ENCODE measurements around the gene MRPS7. TPM values are rescaled to one million over a fixed set of nuclear protein-coding genes. Genes with fewer than 3 reads are reported as not detected.

Gene MRPS7
- total RNA-seq, 1 experiment from 2014 or later = 51.3 TPM

GRCh38 chr17:75260641-75261335, 891 bp upstream of the MRPS7 start:
- Histone ChIP-seq H3K9me2 (ENCODE audit: insufficient read depth) (no peaks in the 10 kb centered on the region), H3K27ac (peak overlapping the region; percentile 88), H3K36me3 (ENCODE audit: low read depth) (0 out of 2 replicates have a peak, but pooled peaks cover under 1% of the 10 kb centered on the region), H3K4me3 (peak overlapping the region; percentile 86), H3K79me2 (ENCODE audit: low read depth) (peaks cover 58% of the 10 kb centered on the region), H3K27me3 (ENCODE audit: insufficient read depth, low read depth) (no peaks in the 10 kb centered on the region), H3K9me3 (ENCODE audit: insufficient read depth, low read depth) (no peaks in the 10 kb centered on the region), H3K4me2 (peak overlapping the region; percentile 99), H4K20me1 (ENCODE audit: insufficient read depth) (peaks cover 12% of the 10 kb centered on the region; the same call in 1 of the 2 replicates), H3K4me1 (replicated peaks; ENCODE audit: insufficient read depth) (peaks cover 21% of the 10 kb centered on the region), H3F3A (ENCODE audit: insufficient read depth, low read depth) (peaks cover 5% of the 10 kb centered on the region; the same call in 1 of the 2 replicates), H2AFZ (peak overlapping the region; percentile 85)
- TF ChIP-seq CTCF (conservative IDR thresholded peaks at IDR 0.05) (no peak), EZH2 (IDR thresholded peaks at IDR 0.05; ENCODE audit: low read depth) (no peak)
- POLR2A ChIA-PET (ENCODE audit: unreplicated experiment) = interaction anchor here (0.6 to 0.7 kb wide), 4 partner anchors 11 to 201 kb away, joined by 3 to 15 read pairs (median 4); partner anchors contain the start of gene GRB2
- intact Hi-C loops (cut with micrococcal nuclease; ENCODE audit: unreplicated experiment) = loop anchor here (10.0 kb wide), 1 partner anchor 254 kb away; the partner anchor contains the start of genes CASKIN2 and TSEN54
- no peak for DNase-seq
- TSS peak; percentile 75 for BruUV-seq (replicated peaks)
- CTCF ChIA-PET = interaction anchor here (0.6 to 2.0 kb wide), 4 partner anchors 10 to 54 kb away, joined by 3 to 8 read pairs (median 4); partner anchors contain the start of genes MIF4GD and SLC25A19

- peak overlapping the region; percentile 85 for H2AFZ ChIP-seq
- no peaks in the 10 kb centered on the region for H3K9me2 ChIP-seq (ENCODE audit: insufficient read depth)
- CTCF ChIA-PET = interaction anchor here (0.5 to 2.0 kb wide), 3 partner anchors 9 to 718 kb away, joined by 3 to 8 read pairs (median 3); partner anchors contain the start of gene MIF4GD
- H3K4me2 ChIP-seq = peak overlapping the region; percentile 99
- POLR2A ChIA-PET (ENCODE audit: unreplicated experiment) = interaction anchor here (0.6 kb wide), 3 partner anchors 10 to 519 kb away, joined by 3 to 8 read pairs (median 3); no protein-coding TSS in a partner anchor
- H3F3A ChIP-seq (ENCODE audit: insufficient read depth, low read depth) = peaks cover 14% of the 10 kb centered on the region; the same call in 1 of the 2 replicates
- peaks cover 12% of the 10 kb centered on the region; the same call in 1 of the 2 replicates for H4K20me1 ChIP-seq (ENCODE audit: insufficient read depth)
- H3K79me2 ChIP-seq (ENCODE audit: low read depth) = peaks cover 55% of the 10 kb centered on the region
- H3K36me3 ChIP-seq (ENCODE audit: low read depth) = 0 out of 2 replicates have a peak, but pooled peaks cover 7% of the 10 kb centered on the region
- H3K27me3 ChIP-seq (ENCODE audit: insufficient read depth, low read depth) = no peaks in the 10 kb centered on the region
- no peaks in the 10 kb centered on the region for H3K9me3 ChIP-seq (ENCODE audit: insufficient read depth, low read depth)
- TSS peak; percentile 70 for BruUV-seq (replicated peaks)
- peak overlapping the region; percentile 86 for H3K4me3 ChIP-seq
- TF ChIP-seq CTCF (conservative IDR thresholded peaks at IDR 0.05) (no peak), EZH2 (IDR thresholded peaks at IDR 0.05; ENCODE audit: low read depth) (no peak)
- peak overlapping the region; percentile 88 for H3K27ac ChIP-seq
- DNase-seq = no peak
- intact Hi-C loops (cut with micrococcal nuclease; ENCODE audit: unreplicated experiment) = loop anchor here (10.0 kb wide), 1 partner anchor 253 kb away; the partner anchor contains the start of genes CASKIN2 and TSEN54
- H3K4me1 ChIP-seq (replicated peaks; ENCODE audit: insufficient read depth) = peaks cover 21% of the 10 kb centered on the region
These were observed 480 bp downstream of the MRPS7 start for GRCh38 chr17:75262112-75262606.

- Histone ChIP-seq H3K36me3 (ENCODE audit: low read depth) (0 out of 2 replicates have a peak, but pooled peaks cover 7% of the 10 kb centered on the region), H3K4me3 (peak overlapping the region; percentile 86; the same call in 1 of the 2 replicates), H3K9me2 (ENCODE audit: insufficient read depth) (no peaks in the 10 kb centered on the region), H3K79me2 (ENCODE audit: low read depth) (peaks cover 47% of the 10 kb centered on the region), H3K27ac (no peak overlapping the region), H3K4me2 (peak overlapping the region; percentile 99), H3K27me3 (ENCODE audit: insufficient read depth, low read depth) (no peaks in the 10 kb centered on the region), H2AFZ (no peak overlapping the region), H3K9me3 (ENCODE audit: insufficient read depth, low read depth) (no peaks in the 10 kb centered on the region), H3F3A (ENCODE audit: insufficient read depth, low read depth) (peaks cover 18% of the 10 kb centered on the region; the same call in 1 of the 2 replicates), H3K4me1 (replicated peaks; ENCODE audit: insufficient read depth) (peaks cover 21% of the 10 kb centered on the region), H4K20me1 (ENCODE audit: insufficient read depth) (peaks cover 12% of the 10 kb centered on the region; the same call in 1 of the 2 replicates)
- BruUV-seq (replicated peaks) = no TSS peak
- no peak for TF ChIP-seq CTCF (conservative IDR thresholded peaks at IDR 0.05)
- no peak for TF ChIP-seq EZH2 (IDR thresholded peaks at IDR 0.05; ENCODE audit: low read depth)
- no peak for DNase-seq
- CTCF ChIA-PET = interaction anchor here (0.5 to 2.0 kb wide), 5 partner anchors 8 to 213 kb away, joined by 3 to 8 read pairs (median 4); partner anchors contain the start of genes MIF4GD and SLC25A19
- POLR2A ChIA-PET (ENCODE audit: unreplicated experiment) = no interaction called here
- intact Hi-C loops (cut with micrococcal nuclease; ENCODE audit: unreplicated experiment) = loop anchor here (10.0 kb wide), 1 partner anchor 252 kb away; the partner anchor contains the start of genes CASKIN2 and TSEN54
These were observed 1.4 kb downstream of the MRPS7 start for GRCh38 chr17:75263055-75263454.
